GM18517 (cell line): ENCODE data around the gene NBAS.
"Not testable (repeated sequence)": the region's sequence is repeated elsewhere in the genome, so short reads cannot be mapped to it uniquely, and the experiment has no call there.

ENCODE experiments used
- ATAC-seq: cut with Tn5 transposase; IDR thresholded peaks from one replicate; pipeline ENCODE4 v1.9.1; 2021; ENCODE audit warnings: mild to moderate bottlenecking, moderate library complexity; ENCODE audit not compliant: unreplicated experiment

NBAS gene

DNA sequence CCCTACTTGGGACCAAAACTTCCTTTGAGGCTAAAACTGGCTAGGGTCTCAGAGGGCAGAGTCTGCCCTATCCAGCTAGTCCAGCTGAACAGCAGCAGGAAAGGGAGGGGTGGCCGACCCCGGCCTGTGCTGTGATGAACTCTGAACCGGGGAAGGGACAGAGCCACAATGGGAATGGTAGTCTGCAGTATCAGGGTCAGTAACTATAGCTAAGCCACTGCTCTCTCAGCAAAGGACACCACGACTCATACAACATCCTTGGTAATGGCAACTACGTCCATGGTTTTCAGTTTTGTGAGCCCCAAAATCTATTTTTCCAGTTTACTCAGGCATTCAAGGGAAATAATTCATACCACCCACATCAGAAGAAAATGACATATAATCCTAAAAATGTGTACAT, 75.2 kb downstream of the NBAS start:
- ATAC-seq, result no peak

DNA sequence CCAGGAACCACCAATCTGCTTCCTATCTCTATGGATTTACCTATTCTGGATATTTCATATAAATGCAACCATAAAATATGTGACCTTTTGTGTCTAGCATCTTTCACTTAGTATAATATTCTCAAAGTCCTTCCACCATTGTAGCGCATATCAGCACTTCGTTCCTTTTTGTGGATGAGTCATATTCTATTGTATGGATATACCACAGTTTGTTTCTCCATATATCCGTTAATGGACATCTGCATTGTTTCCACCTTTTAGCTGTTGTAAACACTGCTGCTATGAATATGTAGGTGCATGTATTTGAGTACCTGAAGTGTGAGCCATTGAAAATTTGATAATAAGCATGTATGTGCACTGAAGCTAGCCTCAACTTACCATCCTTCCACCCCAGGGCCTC, 80.1 kb downstream of the NBAS start:
- ATAC-seq, result no peak

GRCh38 chr2:15480552-15480951, 80.6 kb downstream of the NBAS start:
- ATAC-seq, result no peak

DNA sequence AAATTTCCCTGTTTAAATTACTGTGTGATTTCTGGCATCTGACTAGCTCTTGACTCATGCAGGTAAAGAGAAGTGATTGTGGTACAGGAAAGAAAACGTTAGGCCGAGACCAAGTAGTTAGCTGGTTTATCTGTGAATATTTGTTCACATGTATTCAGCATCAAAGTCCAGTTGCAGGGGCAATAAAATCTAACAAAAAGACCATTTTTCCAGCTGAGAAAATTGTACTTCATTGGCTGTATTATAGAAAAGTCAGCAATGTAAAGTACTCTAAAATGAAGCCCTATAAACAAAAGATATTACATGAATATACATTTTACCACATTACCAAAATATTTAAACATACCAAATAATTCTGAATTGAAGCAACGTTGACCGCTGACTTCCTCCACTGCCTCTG, 88.3 kb downstream of the NBAS start:
- no peak for ATAC-seq

- no peak for ATAC-seq
These were observed 89.0 kb downstream of the NBAS start for GRCh38 chr2:15472133-15472532.

DNA sequence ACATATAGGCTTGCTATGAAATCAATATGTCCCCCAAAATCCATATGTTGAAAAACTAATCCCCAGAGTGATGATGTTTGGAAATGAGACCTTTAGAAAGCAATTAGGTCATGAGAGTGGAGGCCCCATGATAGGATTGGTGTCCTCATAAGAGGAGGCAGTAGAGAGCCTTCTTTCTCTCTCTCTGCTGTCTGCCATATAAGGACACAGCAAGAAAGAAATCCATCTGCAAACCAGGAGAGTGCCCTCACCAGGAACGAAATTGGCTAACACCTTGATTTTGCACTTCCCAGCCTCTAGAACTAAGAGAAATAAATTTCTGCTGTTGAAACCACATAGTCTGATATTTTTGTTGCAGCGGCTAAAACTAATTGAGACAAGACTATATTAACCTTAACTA, 89.5 kb downstream of the NBAS start:
- ATAC-seq, result no peak

DNA sequence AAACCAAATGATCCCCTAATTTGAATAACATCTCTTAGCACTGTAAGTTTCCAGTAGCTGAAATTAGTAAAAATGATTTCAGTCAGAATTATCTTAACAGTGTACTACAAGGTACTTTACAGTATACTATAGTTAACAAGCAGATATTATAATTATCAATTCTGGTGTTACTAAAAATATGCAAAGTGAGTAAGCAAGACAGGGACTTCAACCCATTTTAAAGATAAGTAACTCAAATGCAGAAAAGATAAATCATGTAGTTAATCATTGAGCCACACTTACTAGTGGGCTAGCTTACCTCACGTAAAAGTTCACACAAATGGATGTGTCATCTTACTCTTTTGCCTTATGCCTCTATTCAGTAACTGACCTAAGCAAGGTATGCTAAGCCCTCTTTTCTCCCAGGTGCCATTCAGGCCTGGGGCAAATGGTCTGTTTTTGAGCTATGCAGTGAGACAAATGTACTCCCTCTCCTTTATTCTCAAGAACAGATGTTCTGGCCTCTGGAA, 101.0 kb downstream of the NBAS start:
- ATAC-seq, result no peak

DNA sequence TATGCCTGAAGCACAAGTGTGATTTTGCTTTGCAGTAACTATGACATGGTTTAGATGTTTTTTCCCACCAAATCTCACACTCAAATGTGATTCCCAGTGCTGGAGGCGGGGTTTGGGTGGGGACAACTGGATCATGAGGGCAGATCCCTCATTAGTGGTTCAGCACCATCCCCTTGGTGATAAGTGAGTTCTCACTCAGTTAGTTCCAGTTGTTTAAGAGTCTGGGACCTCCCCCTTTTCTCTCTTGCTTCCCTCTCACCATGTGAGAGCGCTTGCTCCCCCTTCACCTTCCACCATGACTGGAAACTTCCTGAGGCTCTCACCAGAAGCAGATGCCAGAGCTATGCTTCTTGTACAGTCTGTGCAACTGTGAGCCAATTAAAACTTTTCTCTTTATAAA, 102.9 kb downstream of the NBAS start:
- no peak for ATAC-seq

GRCh38 chr2:15457868-15458267, 103.3 kb downstream of the NBAS start:
- no peak for ATAC-seq

- no peak for ATAC-seq
These were observed 104.8 kb downstream of the NBAS start for GRCh38 chr2:15456352-15456751.

- ATAC-seq, result no peak
These were observed 110.3 kb downstream of the NBAS start for GRCh38 chr2:15450808-15451207.

DNA sequence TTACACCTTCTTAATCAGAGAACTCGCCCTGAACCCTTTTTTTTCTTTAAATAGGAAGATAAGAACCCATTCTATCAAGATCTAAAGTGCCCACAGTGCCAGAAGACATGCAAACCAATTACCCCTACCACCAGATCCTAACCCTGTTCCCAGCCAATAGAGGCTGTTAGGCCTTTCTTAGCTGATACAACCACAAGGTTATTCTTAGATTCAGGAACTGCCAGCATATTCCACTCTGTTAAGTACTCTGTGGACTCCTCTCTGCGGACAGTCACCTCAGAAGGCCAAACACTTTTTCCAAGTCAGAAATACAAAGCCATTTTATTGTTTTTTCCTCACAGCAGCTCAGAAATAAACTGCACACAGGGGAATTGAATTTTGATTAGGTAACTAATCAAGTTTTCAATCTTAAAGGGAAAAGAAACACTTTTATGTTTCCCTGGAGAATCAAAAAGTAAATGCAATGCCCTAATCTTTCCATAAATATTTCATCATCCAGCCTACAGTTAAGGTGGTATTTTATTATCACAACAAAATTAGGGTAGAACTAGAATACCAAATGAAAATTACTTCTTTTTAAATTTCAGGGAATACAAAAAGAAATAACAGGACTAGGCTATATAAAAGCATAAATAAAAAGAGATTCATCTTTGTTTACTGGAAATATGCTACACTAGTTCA, 111.4 kb downstream of the NBAS start:
- no peak for ATAC-seq

DNA sequence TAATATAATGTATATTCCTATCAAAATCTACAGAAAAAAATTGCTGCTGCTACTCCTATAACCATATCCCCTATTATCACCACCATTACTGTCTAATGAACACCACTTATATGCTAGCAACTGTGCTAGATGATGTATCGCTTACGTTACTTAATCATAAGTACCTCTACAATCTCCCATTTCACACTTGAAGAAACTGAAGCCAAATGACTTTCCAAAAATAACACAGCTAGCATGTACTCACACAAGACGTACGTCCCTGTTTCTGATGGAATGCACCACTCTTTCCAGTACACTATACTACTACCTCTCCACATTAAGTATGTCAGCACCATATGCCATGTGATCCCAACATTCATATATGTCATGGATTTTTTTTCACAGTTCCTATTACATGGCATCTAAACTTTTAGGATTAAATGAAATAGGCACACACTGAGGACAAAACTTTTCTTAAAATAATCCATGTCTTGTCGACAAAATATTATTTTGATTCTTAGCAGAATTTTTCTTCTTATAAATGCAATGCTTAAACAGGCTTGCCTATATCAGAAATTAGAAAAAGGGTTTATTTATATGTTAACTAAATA, 112.8 kb downstream of the NBAS start:
- no peak for ATAC-seq

- ATAC-seq, result no peak
These were observed 113.8 kb downstream of the NBAS start for GRCh38 chr2:15447381-15447780.

DNA sequence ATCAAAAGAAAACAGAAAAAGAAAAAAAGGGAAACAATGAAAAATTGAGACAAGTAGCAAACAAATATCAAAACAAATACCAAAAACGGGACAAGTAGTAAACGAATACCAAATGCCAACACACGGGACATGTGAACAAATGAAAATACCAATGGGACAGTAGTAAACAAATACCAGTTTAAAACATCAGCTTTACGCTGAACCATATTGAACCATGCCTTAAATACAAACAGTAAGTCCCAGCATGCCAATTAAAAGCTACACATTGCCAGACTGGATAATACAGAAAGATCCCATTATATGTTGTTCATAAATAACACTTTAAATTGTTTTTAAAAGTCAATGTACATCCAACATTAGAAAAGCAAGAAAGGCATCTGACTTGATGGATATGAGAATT, 114.2 kb downstream of the NBAS start:
- no peak for ATAC-seq

DNA sequence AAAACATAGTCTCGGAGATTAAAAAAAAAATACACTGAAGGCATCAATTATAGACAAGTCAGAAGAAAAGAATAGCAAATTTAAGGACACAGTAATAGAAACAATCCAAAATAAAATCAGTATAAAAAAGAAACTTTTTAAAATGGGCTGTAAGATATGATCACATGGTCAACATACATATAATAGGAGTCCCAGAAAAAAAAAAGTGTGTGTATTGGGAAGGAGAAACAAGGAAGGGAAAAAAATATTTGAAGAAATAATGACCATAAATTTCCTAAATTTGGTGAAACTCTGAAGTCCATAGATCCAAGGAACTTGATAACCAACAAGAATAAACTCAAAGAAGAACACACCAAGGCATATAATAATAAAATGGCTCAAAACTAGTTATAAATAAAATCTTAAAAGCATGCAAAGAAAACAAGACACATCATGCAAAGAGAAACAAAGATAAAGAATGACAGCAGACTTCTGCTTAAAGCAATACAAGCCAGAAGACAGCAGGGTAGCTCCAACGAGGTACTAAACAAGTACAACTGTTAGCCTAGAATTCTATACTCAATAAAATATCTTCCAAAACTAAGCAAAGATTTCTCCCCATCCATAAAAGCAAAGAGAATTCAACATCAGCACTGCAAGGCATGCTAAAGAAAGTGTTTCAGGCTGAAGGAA, 115.1 kb downstream of the NBAS start:
- no peak for ATAC-seq

GRCh38 chr2:15439768-15440524, 121.2 kb downstream of the NBAS start:
- not testable (repeated sequence) for ATAC-seq

DNA sequence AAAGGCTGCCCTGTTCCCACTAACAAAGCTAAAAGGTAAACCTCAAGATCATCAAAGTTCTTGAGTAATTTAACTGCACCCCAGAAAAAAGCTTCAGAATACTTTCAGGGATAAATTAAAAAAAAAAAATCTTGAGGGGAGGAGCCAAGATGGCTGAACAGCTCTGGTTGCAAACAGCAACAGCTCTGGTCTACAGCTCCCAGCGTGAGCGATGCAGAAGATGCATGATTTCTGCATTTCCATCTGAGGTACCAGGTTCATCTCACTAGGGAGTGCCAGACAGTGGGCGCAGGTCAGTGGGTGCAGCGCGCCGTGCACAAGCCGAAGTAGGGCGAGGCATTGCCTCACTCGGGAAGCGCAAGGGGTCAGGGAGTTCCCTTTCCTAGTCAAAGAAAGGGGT, 121.8 kb downstream of the NBAS start:
- not testable (repeated sequence) for ATAC-seq

GRCh38 chr2:15436195-15436594, 124.9 kb downstream of the NBAS start:
- no peak for ATAC-seq

GRCh38 chr2:15435474-15435873, 125.7 kb downstream of the NBAS start:
- ATAC-seq, result no peak

GRCh38 chr2:15432642-15433256, 128.4 kb downstream of the NBAS start:
- ATAC-seq, result no peak
